Measurements from ENCODE around the gene TSHZ3. TPM values are rescaled to one million over a fixed set of nuclear protein-coding genes. Genes with fewer than 3 reads are reported as not detected.

The TSHZ3 gene
- total RNA-seq, 1 donor from 2014 or later: 5.8 TPM

GRCh38 chr19:31357315-31357673 is 8.1 kb upstream of the TSHZ3 start:
- no peak for TF ChIP-seq CTCF (IDR thresholded peaks at IDR 0.05)
- Histone ChIP-seq H3K27ac (no peak overlapping the region), H3K4me1 (no peaks in the 10 kb centered on the region), H3K4me3 (no peak overlapping the region), H3K27me3 (peaks cover 65% of the 10 kb centered on the region), H3K9me3 (no peaks in the 10 kb centered on the region), H3K36me3 (no peaks in the 10 kb centered on the region)
- intact Hi-C loops (cut with DNase I): no loop called here
- DNase-seq: no peak
- ATAC-seq: no peak

GRCh38 chr19:31356587-31357314 is 7.5 kb upstream of the TSHZ3 start:
- Histone ChIP-seq H3K27me3 (peaks cover 71% of the 10 kb centered on the region), H3K27ac (no peak overlapping the region), H3K9me3 (no peaks in the 10 kb centered on the region), H3K36me3 (no peaks in the 10 kb centered on the region), H3K4me3 (no peak overlapping the region), H3K4me1 (peaks cover 2% of the 10 kb centered on the region)
- DNase-seq (peak; percentile 76), ATAC-seq (peak; percentile 87)
- peak; percentile 52 for TF ChIP-seq CTCF (IDR thresholded peaks at IDR 0.05)
- intact Hi-C loops (cut with DNase I): no loop called here

GRCh38 chr19:31355665-31356289 is 6.5 kb upstream of the TSHZ3 start:
- no peaks in the 10 kb centered on the region for H3K9me3 ChIP-seq
- H3K36me3 ChIP-seq: no peaks in the 10 kb centered on the region
- no peak for TF ChIP-seq CTCF (IDR thresholded peaks at IDR 0.05)
- no peak for DNase-seq
- peaks cover 76% of the 10 kb centered on the region for H3K27me3 ChIP-seq
- intact Hi-C loops (cut with DNase I): no loop called here
- H3K4me3 ChIP-seq: no peak overlapping the region
- no peak for ATAC-seq
- no peak overlapping the region for H3K27ac ChIP-seq
- peaks cover 9% of the 10 kb centered on the region for H3K4me1 ChIP-seq

GRCh38 chr19:31354799-31355664 is 5.8 kb upstream of the TSHZ3 start:
- TF ChIP-seq CTCF (IDR thresholded peaks at IDR 0.05): no peak
- intact Hi-C loops (cut with DNase I): no loop called here
- Histone ChIP-seq H3K36me3 (no peaks in the 10 kb centered on the region), H3K4me3 (no peak overlapping the region), H3K4me1 (peaks cover 9% of the 10 kb centered on the region), H3K27me3 (peaks cover 76% of the 10 kb centered on the region), H3K27ac (no peak overlapping the region), H3K9me3 (no peaks in the 10 kb centered on the region)
- ATAC-seq (no peak), DNase-seq (no peak)

GRCh38 chr19:31354316-31354715 is 5.1 kb upstream of the TSHZ3 start:
- Histone ChIP-seq H3K27me3 (peaks cover 76% of the 10 kb centered on the region), H3K27ac (no peak overlapping the region), H3K4me1 (peaks cover 9% of the 10 kb centered on the region), H3K9me3 (no peaks in the 10 kb centered on the region), H3K36me3 (no peaks in the 10 kb centered on the region), H3K4me3 (no peak overlapping the region)
- intact Hi-C loops (cut with DNase I): no loop called here
- DNase-seq (no peak), ATAC-seq (no peak)
- TF ChIP-seq CTCF (IDR thresholded peaks at IDR 0.05): no peak
